ENCODE data around the gene DNAJC30. TPM values are rescaled to one million over a fixed set of nuclear protein-coding genes. Genes with fewer than 3 reads are reported as not detected.

DNAJC30 gene
- total and polyA plus RNA-seq, 4 donors = 2.1 to 8.7 (median 4.8) TPM

GRCh38 chr7:73635428-73636200, 47.6 kb downstream of the DNAJC30 start:
- no peak overlapping the region for H3K27ac ChIP-seq (ENCODE audit: low read depth in 1 of 2, low read length in 2 of 2)
- H3K4me3 ChIP-seq (ENCODE audit: low read depth in 1 of 3, low read length in 3 of 3) = no peak overlapping the region
- no peak overlapping the region for H3K9ac ChIP-seq (ENCODE audit: low read depth in 1 of 2, low read length in 2 of 2)
- peaks cover 1 to 10% (median 6%) of the 10 kb centered on the region in 4 donors for H3K4me1 ChIP-seq (ENCODE audit: control insufficient read depth in 4 of 4, insufficient read depth in 4 of 4, low read length in 3 of 4)
- no peaks in the 10 kb centered on the region for H3K9me3 ChIP-seq (ENCODE audit: control insufficient read depth in 4 of 4, low read length in 3 of 4)
- no peak for DNase-seq (ENCODE audit: low spot score)
- H3K27me3 ChIP-seq (ENCODE audit: control insufficient read depth in 4 of 4, insufficient read depth in 4 of 4, low read length in 3 of 4) = no peaks in the 10 kb centered on the region
- H3K36me3 ChIP-seq (ENCODE audit: control insufficient read depth in 4 of 4, insufficient read depth in 3 of 4, low read depth in 1 of 4, low read length in 3 of 4) = peaks cover 0 to 2% (median 0%) of the 10 kb centered on the region in 4 donors
- WGBS = 93% methylated on average over 8 of the region's 8 CpGs
- TF ChIP-seq, protein P1, sequence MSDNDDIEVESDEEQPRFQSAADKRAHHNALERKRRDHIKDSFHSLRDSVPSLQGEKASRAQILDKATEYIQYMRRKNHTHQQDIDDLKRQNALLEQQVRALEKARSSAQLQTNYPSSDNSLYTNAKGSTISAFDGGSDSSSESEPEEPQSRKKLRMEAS (IDR thresholded peaks at IDR 0.05) = no peak
- TF ChIP-seq RAD21 (IDR thresholded peaks at IDR 0.05) = no peak
- no peak for TF ChIP-seq GABPA (IDR thresholded peaks at IDR 0.05 in 1 of 2, conservative IDR thresholded peaks at IDR 0.05 in 1 of 2)
- TF ChIP-seq JUND (IDR thresholded peaks at IDR 0.05) = no peak
- no peak for TF ChIP-seq RXRA (IDR thresholded peaks at IDR 0.05)
- no peak for TF ChIP-seq TAF1 (conservative IDR thresholded peaks at IDR 0.05)
- no peak for TF ChIP-seq FOXA2 (IDR thresholded peaks at IDR 0.05)
- TF ChIP-seq FOXA1 (IDR thresholded peaks at IDR 0.05) = no peak
- no peak for TF ChIP-seq EGR1 (IDR thresholded peaks at IDR 0.05; ENCODE audit: low read depth in 2 of 2)
- TF ChIP-seq CTCF (IDR thresholded peaks at IDR 0.05; ENCODE audit: low read depth, low read length, missing input control) = no peak

GRCh38 chr7:73633844-73634243, 49.4 kb downstream of the DNAJC30 start:
- Histone ChIP-seq H3K4me1 (ENCODE audit: control insufficient read depth in 4 of 4, insufficient read depth in 4 of 4, low read length in 3 of 4) (peaks cover 1 to 11% (median 6%) of the 10 kb centered on the region in 4 donors), H3K4me3 (ENCODE audit: low read depth in 1 of 3, low read length in 3 of 3) (no peak overlapping the region), H3K27ac (ENCODE audit: low read depth in 1 of 2, low read length in 2 of 2) (no peak overlapping the region), H3K27me3 (ENCODE audit: control insufficient read depth in 4 of 4, insufficient read depth in 4 of 4, low read length in 3 of 4) (no peaks in the 10 kb centered on the region), H3K9ac (ENCODE audit: low read depth in 1 of 2, low read length in 2 of 2) (no peak overlapping the region), H3K36me3 (ENCODE audit: control insufficient read depth in 4 of 4, insufficient read depth in 3 of 4, low read depth in 1 of 4, low read length in 3 of 4) (peaks cover 0 to 2% (median 0%) of the 10 kb centered on the region in 4 donors), H3K9me3 (ENCODE audit: control insufficient read depth in 4 of 4, low read length in 3 of 4) (no peaks in the 10 kb centered on the region)
- DNase-seq (ENCODE audit: low spot score) = no peak
- TF ChIP-seq FOXA1 (IDR thresholded peaks at IDR 0.05) = no peak
- TF ChIP-seq SP1 (IDR thresholded peaks at IDR 0.05) = no peak
- no peak for TF ChIP-seq TAF1 (conservative IDR thresholded peaks at IDR 0.05)
- TF ChIP-seq ATF3 (IDR thresholded peaks at IDR 0.05) = no peak
- TF ChIP-seq HNF4A (conservative IDR thresholded peaks at IDR 0.05) = no peak
- 69% methylated on average over 8 of the region's 8 CpGs for WGBS

GRCh38 chr7:73633323-73633722, 49.9 kb downstream of the DNAJC30 start:
- no peak for DNase-seq (ENCODE audit: low spot score)

More at GRCh38 chr7:73633323-73633722, 49.9 kb downstream of the DNAJC30 start:
- peaks cover 1 to 11% (median 6%) of the 10 kb centered on the region in 4 donors for H3K4me1 ChIP-seq (ENCODE audit: control insufficient read depth in 4 of 4, insufficient read depth in 4 of 4, low read length in 3 of 4)
- no peaks in the 10 kb centered on the region for H3K9me3 ChIP-seq (ENCODE audit: control insufficient read depth in 4 of 4, low read length in 3 of 4)
- no peaks in the 10 kb centered on the region for H3K27me3 ChIP-seq (ENCODE audit: control insufficient read depth in 4 of 4, insufficient read depth in 4 of 4, low read length in 3 of 4)
- H3K27ac ChIP-seq (ENCODE audit: low read depth in 1 of 2, low read length in 2 of 2) = no peak overlapping the region
- H3K36me3 ChIP-seq (ENCODE audit: control insufficient read depth in 4 of 4, insufficient read depth in 3 of 4, low read depth in 1 of 4, low read length in 3 of 4) = peaks cover 0 to 2% (median 0%) of the 10 kb centered on the region in 4 donors
- TF ChIP-seq HNF4G (IDR thresholded peaks at IDR 0.05) (no peak), RXRA (IDR thresholded peaks at IDR 0.05) (no peak), JUND (IDR thresholded peaks at IDR 0.05) (no peak), EGR1 (IDR thresholded peaks at IDR 0.05; ENCODE audit: low read depth in 2 of 2) (no peak), FOXA1 (IDR thresholded peaks at IDR 0.05) (no peak), NR2F2 (IDR thresholded peaks at IDR 0.05) (no peak), ATF3 (IDR thresholded peaks at IDR 0.05) (no peak), HNF4A (conservative IDR thresholded peaks at IDR 0.05) (no peak)
- TF ChIP-seq, protein P1 (IDR thresholded peaks at IDR 0.05) = no peak
- no peak overlapping the region for H3K9ac ChIP-seq (ENCODE audit: low read depth in 1 of 2, low read length in 2 of 2)
- 54% methylated on average over 7 of the region's 7 CpGs for WGBS
- H3K4me3 ChIP-seq (ENCODE audit: low read depth in 1 of 3, low read length in 3 of 3) = no peak overlapping the region

Data from liver (tissue), 9 donors.